GM12878 (cell line): ENCODE data around the gene SLC27A5. TPM values are rescaled to one million over a fixed set of nuclear protein-coding genes. Genes with fewer than 3 reads are reported as not detected.

Experiments used
- ATAC-seq: fragments of 200-7000 bp; cut with Tn5 transposase; 3 replicates; pipeline ENCODE4 v1.9.1; 2020; ENCODE audit warnings: mild to moderate bottlenecking, moderate library complexity
- BruUV-seq: library from RNA; stranded (reverse); fragments of 400-500 nt; replicated peaks from 2 replicates; lab custom pipeline; 2021; lab: Mats Ljungman, UMichigan
- CTCF ChIA-PET: fragments of 300-600 bp; sonication (Branson Sonifier 250); formaldehyde crosslinking; extraction: SDS; loops from one replicate; lab custom pipeline; 2021; ENCODE audit warnings: inconsistent platforms; lab: Yijun Ruan, JAX
- POLR2A ChIA-PET: fragments of 350-600 bp; formaldehyde crosslinking; extraction: SDS; loops from one replicate; lab custom pipeline; 2021; ENCODE audit warnings: inconsistent platforms; lab: Charles Lee
- RAD21 ChIA-PET: fragments of 300-600 bp; sonication (Branson Sonifier 250); formaldehyde crosslinking; loops from one replicate; lab custom pipeline; 2023; ENCODE audit warnings: antibody characterized with exemption; ENCODE audit not compliant: unreplicated experiment; lab: Charles Lee
- SMC1A ChIA-PET: fragments of 300-600 bp; sonication (Branson Sonifier 250); formaldehyde crosslinking; loops from one replicate; lab custom pipeline; 2023; ENCODE audit not compliant: unreplicated experiment, uncharacterized antibody; lab: Charles Lee
- DNase-seq: peaks from one replicate; pipeline ENCODE4 v3.0.0-alpha.2; 2011; ENCODE audit warnings: low read depth, low spot score
- FAIRE-seq: peaks from 3 replicates; lab custom pipeline; 2011; peaks lifted over from hg19 to GRCh38; lab: Jason Lieb, UNC
- H2AFZ ChIP-seq: 2 replicates; pipeline ENCODE4 v1.6.0; 2011; ENCODE audit warnings: low read depth, low read length, control low read depth; ENCODE audit not compliant: control insufficient read depth
- H3K27ac ChIP-seq: 2 replicates; pipeline ENCODE4 v1.5.1; 2011; ENCODE audit warnings: control low read depth; ENCODE audit not compliant: control insufficient read depth, insufficient read depth
- H3K27me3 ChIP-seq, 2 experiments: replicated peaks in 1 of 2; 2 replicates each; pipeline versions ENCODE4 v1.6.0 to v1.6.1; 2011; ENCODE audit warnings: low read length in 1 of 2; ENCODE audit not compliant: control insufficient read depth in 2 of 2, insufficient read depth in 2 of 2
- H3K36me3 ChIP-seq, 2 experiments: 2 replicates each; pipeline ENCODE4 v1.5.1; 2011; ENCODE audit warnings: low read length in 1 of 2; ENCODE audit not compliant: control insufficient read depth in 2 of 2, insufficient read depth in 2 of 2
- H3K4me1 ChIP-seq: 2 replicates; pipeline ENCODE4 v1.6.1; 2011; ENCODE audit warnings: mild to moderate bottlenecking, low read length, moderate library complexity, mixed read lengths; ENCODE audit not compliant: control insufficient read depth, insufficient read depth
- H3K4me2 ChIP-seq: 2 replicates; pipeline ENCODE4 v1.6.0; 2011; ENCODE audit warnings: control low read depth; ENCODE audit not compliant: control insufficient read depth, insufficient read depth
- H3K4me3 ChIP-seq: fragments of 200-600 bp; sonication (generic); 2 replicates; pipeline ENCODE4 v1.5.1; 2016
- H3K79me2 ChIP-seq: 2 replicates; pipeline ENCODE4 v1.6.0; 2011; ENCODE audit warnings: low read length; ENCODE audit not compliant: control insufficient read depth, insufficient read depth
- H3K9ac ChIP-seq: 2 replicates; pipeline ENCODE4 v1.8.0; 2011; ENCODE audit warnings: low read length, control low read depth, mixed read lengths; ENCODE audit not compliant: control insufficient read depth, insufficient read depth
- H3K9me3 ChIP-seq: replicated peaks from 3 replicates; pipeline ENCODE4 v1.5.1; 2011; ENCODE audit warnings: mild to moderate bottlenecking, low read length; ENCODE audit not compliant: control insufficient read depth, insufficient read depth
- H4K20me1 ChIP-seq: 2 replicates; pipeline ENCODE4 v1.6.0; 2011; ENCODE audit not compliant: control insufficient read depth, insufficient read depth
- CREB1 ChIP-seq: IDR thresholded peaks from 2 replicates; pipeline ENCODE4 v1.6.1; 2012; ENCODE audit warnings: low read depth, mild to moderate bottlenecking, inconsistent platforms
- RFX5 ChIP-seq: IDR thresholded peaks from 2 replicates; pipeline ENCODE4 v1.6.1; 2011; ENCODE audit warnings: low read depth, low read length, improper control_type of control experiment
- SMARCA5 ChIP-seq: fragments of 450-650 bp; IDR thresholded peaks from 2 replicates; pipeline ENCODE4 v1.6.1; 2017; ENCODE audit warnings: mild to moderate bottlenecking
- TAF1 ChIP-seq: IDR thresholded peaks from 2 replicates; pipeline ENCODE4 v1.6.1; 2011; ENCODE audit warnings: mild to moderate bottlenecking, low read depth, low read length, borderline replicate concordance
- TCF3 ChIP-seq: IDR thresholded peaks from 2 replicates; pipeline ENCODE4 v1.6.1; 2012; ENCODE audit warnings: low read depth, mild to moderate bottlenecking, low read length, borderline replicate concordance; ENCODE audit not compliant: insufficient read depth
- ZNF217 ChIP-seq: fragments of 450-650 bp; IDR thresholded peaks from 2 replicates; pipeline ENCODE4 v1.6.1; 2017; ENCODE audit warnings: antibody characterized with exemption, mild to moderate bottlenecking
- WGBS: methylation state at CpG from one replicate; pipeline ENCODE4 v1.1.6; 2016; ENCODE audit warnings: low lambda C conversion rate; ENCODE audit not compliant: insufficient replicate concordance, insufficient coverage; ENCODE audit errors: missing lambda C conversion rate; 5-methylcytosine and 5-hydroxymethylcytosine counted together
- in situ Hi-C: fragments of 300-500 bp; cut with MboI; formaldehyde crosslinking; loops from 9 replicates; pipeline ENCODE4 v1.14.3; 2018; ENCODE audit warnings: mixed read lengths
- intact Hi-C: fragments of 100-400 bp; cut with micrococcal nuclease; formaldehyde crosslinking; loops from one replicate; pipeline ENCODE4 v1.14.2; 2022; ENCODE audit not compliant: unreplicated experiment
- polyA plus RNA-seq, 11 experiments: library from polyadenylated mRNA; depleted of rRNA in 4 of 11; unstranded in 6 of 11; stranded (reverse) in 5 of 11; fragments of >200 nt; fragmentation: Nextera tagmentation in 4 of 11; fragmentation: Illumina TruSeq in 1 of 11; extraction: Ambion mirVana in 4 of 11; extraction: Trizol in 1 of 11; gene quantifications; 1 replicate in 1 of 11; 2 replicates in 10 of 11; pipeline versions ENCODE4 v1.2.1 to v1.2.3, GENCODE V29; 2011 to 2016; ENCODE audit warnings: inconsistent platforms in 2 of 11, missing spikeins in 2 of 11, low read depth in 1 of 11
- total RNA-seq, 4 experiments: library from RNA; depleted of rRNA in 3 of 4; stranded (reverse); fragments of >200 nt in 3 of 4; fragmentation: Illumina TruSeq in 1 of 4; extraction: Trizol in 1 of 4; gene quantifications; 2 replicates each; pipeline versions ENCODE4 v1.2.1 to v1.2.3, GENCODE V29; 2013 to 2021

Gene SLC27A5
- total and polyA plus RNA-seq, 10 of the 15 experiments (the other 5 are each of a cell fraction or from before 2014, with no cell fraction given) = 21.2 to 127 (median 31.8) TPM

- Histone ChIP-seq H3K36me3 (peaks cover 7% of the 10 kb centered on the region in 2 experiments), H3K27ac (no peak overlapping the region), H3K4me1 (peaks cover 14% of the 10 kb centered on the region)
- POLR2A ChIA-PET = no interaction called here
- TF ChIP-seq CREB1 (no peak), ZNF217 (no peak), SMARCA5 (no peak), TAF1 (no peak), RFX5 (no peak), TCF3 (no peak)
- TF ChIP-seq, all 136 proteins: peak for 0
- no peak for DNase-seq
- Histone ChIP-seq H4K20me1 (no peaks in the 10 kb centered on the region), H2AFZ (no peak overlapping the region), H3K9me3 (no peaks in the 10 kb centered on the region), H3K27me3 (no peaks in the 10 kb centered on the region), H3K4me2 (peak overlapping the region; percentile 32; the same call in 1 of the 2 replicates), H3K9ac (no peak overlapping the region), H3K79me2 (peaks cover 17% of the 10 kb centered on the region), H3K4me3 (peak overlapping the region; percentile 61; the same call in 1 of the 2 replicates)
- ChIA-PET SMC1A (interaction anchor here (1.3 to 1.5 kb wide), 2 partner anchors 59 to 60 kb away, joined by 3 to 4 read pairs; partner anchors contain the start of gene ZNF584), RAD21 (no interaction called here), CTCF (no interaction called here)
- no TSS peak for BruUV-seq
- intact Hi-C loops = loop anchor here (5.0 kb wide), 2 partner anchors 61 to 141 kb away; partner anchors contain the start of genes ZNF584 and ZSCAN22
- FAIRE-seq = no peak
- 38% methylated on average over 5 of the region's 5 CpGs for WGBS
- ATAC-seq = no peak
- in situ Hi-C loops = no loop called here
These were observed 43.5 kb downstream of the SLC27A5 start for GRCh38 chr19:58468216-58468839.
